IMR-90 (cell line): ENCODE data around the gene RAB1A. TPM values are rescaled to one million over a fixed set of nuclear protein-coding genes. Genes with fewer than 3 reads are reported as not detected.

Source experiments
- ATAC-seq: fragments of 200-7000 bp; cut with Tn5 transposase; 2 replicates; pipeline ENCODE4 v1.9.1; 2020; ENCODE audit warnings: low read depth, mild to moderate bottlenecking, moderate library complexity
- BruUV-seq: library from RNA; stranded (reverse); fragments of 400-500 nt; replicated peaks from 2 replicates; lab custom pipeline; 2021; lab: Mats Ljungman, UMichigan
- CTCF ChIA-PET: fragments of 300-600 bp; formaldehyde crosslinking; extraction: SDS; loops from one replicate; lab custom pipeline; 2021; ENCODE audit warnings: antibody characterized with exemption; lab: Yijun Ruan, JAX
- POLR2A ChIA-PET: fragments of 300-600 bp; sonication (Branson Sonifier 250); formaldehyde crosslinking; loops from one replicate; lab custom pipeline; 2022; ENCODE audit warnings: antibody characterized with exemption; ENCODE audit not compliant: unreplicated experiment; lab: Charles Lee
- DNase-seq: peaks from one replicate; pipeline ENCODE4 v3.0.0; 2013
- H2AFZ ChIP-seq: replicated peaks from 2 replicates; pipeline ENCODE3; 2013; ENCODE audit warnings: low read length, mild to moderate bottlenecking; ENCODE audit not compliant: poor library complexity
- H2AK5ac ChIP-seq: 2 replicates; pipeline ENCODE4 v1.6.1; 2013; ENCODE audit warnings: low read depth, low read length, inconsistent platforms
- H2AK9ac ChIP-seq: replicated peaks from 2 replicates; pipeline ENCODE3; 2013; ENCODE audit warnings: mild to moderate bottlenecking, low read depth, low read length, moderate library complexity; ENCODE audit not compliant: poor library complexity
- H2BK120ac ChIP-seq: 2 replicates; pipeline ENCODE4 v1.6.1; 2013; ENCODE audit warnings: low read depth, low read length, inconsistent platforms
- H2BK15ac ChIP-seq: 3 replicates; pipeline ENCODE4 v1.6.1; 2013; ENCODE audit warnings: low read depth, low read length, inconsistent platforms
- H2BK20ac ChIP-seq: 2 replicates; pipeline ENCODE4 v1.6.1; 2013; ENCODE audit warnings: low read depth, mild to moderate bottlenecking, inconsistent platforms, low read length, moderate library complexity
- H2BK5ac ChIP-seq: 2 replicates; pipeline ENCODE4 v1.6.1; 2013; ENCODE audit warnings: mild to moderate bottlenecking, low read depth, low read length, inconsistent platforms; ENCODE audit not compliant: poor library complexity, severe bottlenecking
- H3K14ac ChIP-seq: replicated peaks from 2 replicates; pipeline ENCODE4 v1.6.1; 2013; ENCODE audit warnings: low read depth, low read length, inconsistent platforms
- H3K18ac ChIP-seq: 2 replicates; pipeline ENCODE4 v1.6.1; 2013; ENCODE audit warnings: low read depth, low read length, control low read depth
- H3K23ac ChIP-seq: 2 replicates; pipeline ENCODE4 v1.6.1; 2013; ENCODE audit warnings: low read depth, low read length, inconsistent platforms
- H3K27ac ChIP-seq: 2 replicates; pipeline ENCODE4 v1.5.1; 2013; ENCODE audit warnings: mild to moderate bottlenecking, control low read depth, low read length; ENCODE audit not compliant: insufficient read depth
- H3K27me3 ChIP-seq: 2 replicates; pipeline ENCODE4 v1.6.1; 2013; ENCODE audit warnings: low read length; ENCODE audit not compliant: control insufficient read depth, insufficient read depth
- H3K36me3 ChIP-seq: 2 replicates; pipeline ENCODE4 v1.6.1; 2013; ENCODE audit warnings: low read length, mixed read lengths; ENCODE audit not compliant: control insufficient read depth, insufficient read depth
- H3K4ac ChIP-seq: 2 replicates; pipeline ENCODE4 v1.6.1; 2013; ENCODE audit warnings: low read depth, low read length, inconsistent platforms
- H3K4me1 ChIP-seq: 2 replicates; pipeline ENCODE4 v1.6.1; 2013; ENCODE audit warnings: low read length, mixed read lengths; ENCODE audit not compliant: control insufficient read depth, insufficient read depth
- H3K4me2 ChIP-seq: 2 replicates; pipeline ENCODE4 v1.6.1; 2013; ENCODE audit warnings: low read depth, mild to moderate bottlenecking, control low read depth, low read length, moderate library complexity
- H3K4me3 ChIP-seq: 2 replicates; pipeline ENCODE4 v1.5.1; 2013; ENCODE audit warnings: low read depth, mild to moderate bottlenecking, control low read depth, low read length, moderate library complexity; ENCODE audit not compliant: insufficient read depth
- H3K56ac ChIP-seq: 2 replicates; pipeline ENCODE4 v1.6.1; 2013; ENCODE audit warnings: low read length, inconsistent platforms; ENCODE audit not compliant: insufficient read depth; ENCODE audit errors: extremely low read depth
- H3K79me1 ChIP-seq, 2 experiments: 2 replicates each; pipeline ENCODE4 v1.6.1; 2013; ENCODE audit warnings: low read length in 2 of 2, inconsistent platforms in 1 of 2, low read depth in 1 of 2
- H3K9ac ChIP-seq: 2 replicates; pipeline ENCODE4 v1.6.1; 2013; ENCODE audit warnings: low read depth, low read length, control low read depth
- H3K9me1 ChIP-seq: 2 replicates; pipeline ENCODE4 v1.6.1; 2013; ENCODE audit warnings: low read length, inconsistent platforms; ENCODE audit not compliant: insufficient read depth
- H3K9me3 ChIP-seq: 2 replicates; pipeline ENCODE4 v1.6.1; 2013; ENCODE audit warnings: low read length; ENCODE audit not compliant: control insufficient read depth, insufficient read depth
- H4K20me1 ChIP-seq: 2 replicates; pipeline ENCODE4 v1.6.1; 2013; ENCODE audit warnings: low read length, inconsistent platforms; ENCODE audit not compliant: insufficient read depth
- H4K5ac ChIP-seq: 2 replicates; pipeline ENCODE4 v1.6.1; 2013; ENCODE audit warnings: mild to moderate bottlenecking, low read depth, low read length, control low read depth
- H4K8ac ChIP-seq, 2 experiments: 2 replicates each; pipeline ENCODE4 v1.6.1; 2013; ENCODE audit warnings: low read depth in 2 of 2, low read length in 2 of 2, control low read depth in 1 of 2, inconsistent platforms in 1 of 2
- H4K91ac ChIP-seq: 2 replicates; pipeline ENCODE4 v1.6.1; 2013; ENCODE audit warnings: low read depth, low read length, inconsistent platforms; ENCODE audit not compliant: insufficient read depth
- CEBPB ChIP-seq: IDR thresholded peaks from 2 replicates; pipeline ENCODE4 v1.6.1; 2012; ENCODE audit warnings: low read depth, low read length, improper control_type of control experiment
- POLR2A ChIP-seq: IDR thresholded peaks from 2 replicates; pipeline ENCODE4 v1.6.1; 2012; ENCODE audit warnings: mild to moderate bottlenecking, low read depth, low read length
- WGBS, 2 experiments: methylation state at CpG; one replicate each; pipeline versions ENCODE4 v1.1.5 to v1.1.7; 2013; ENCODE audit warnings: missing lambda C conversion rate in 2 of 2; ENCODE audit not compliant: insufficient read length in 1 of 2; ENCODE audit errors: extremely low coverage in 2 of 2; 5-methylcytosine and 5-hydroxymethylcytosine counted together
- dilution Hi-C: fragments of 300-500 bp; cut with HindIII; formaldehyde crosslinking; loops from one replicate; pipeline ENCODE4 v1.14.3; 2018; ENCODE audit warnings: low sequenced_read_pairs; ENCODE audit not compliant: unreplicated experiment
- in situ Hi-C: fragments of 300-500 bp; cut with MboI; formaldehyde crosslinking; loops from 3 replicates; pipeline ENCODE4 v1.14.3; 2019; ENCODE audit warnings: low sequenced_read_pairs, inconsistent platforms, mixed read lengths
- intact Hi-C: fragments of 100-400 bp; cut with micrococcal nuclease; formaldehyde crosslinking; loops from 2 replicates; pipeline ENCODE4 v1.10.0; 2022
- polyA plus RNA-seq, 3 experiments: library from polyadenylated mRNA; depleted of rRNA; stranded (reverse); fragments of >200 nt; gene quantifications; 2 replicates each; pipeline ENCODE4 v1.2.3, GENCODE V29; 2012; ENCODE audit warnings: low replicate concordance in 1 of 3
- total RNA-seq: library from RNA; depleted of rRNA; stranded (reverse); fragments of >200 nt; gene quantifications from 2 replicates; pipeline ENCODE4 v1.2.3, GENCODE V29; 2012

RAB1A gene
- total and polyA plus RNA-seq, 2 of the 4 experiments (the other 2 are of a cell fraction), result 114 to 169 TPM

DNA sequence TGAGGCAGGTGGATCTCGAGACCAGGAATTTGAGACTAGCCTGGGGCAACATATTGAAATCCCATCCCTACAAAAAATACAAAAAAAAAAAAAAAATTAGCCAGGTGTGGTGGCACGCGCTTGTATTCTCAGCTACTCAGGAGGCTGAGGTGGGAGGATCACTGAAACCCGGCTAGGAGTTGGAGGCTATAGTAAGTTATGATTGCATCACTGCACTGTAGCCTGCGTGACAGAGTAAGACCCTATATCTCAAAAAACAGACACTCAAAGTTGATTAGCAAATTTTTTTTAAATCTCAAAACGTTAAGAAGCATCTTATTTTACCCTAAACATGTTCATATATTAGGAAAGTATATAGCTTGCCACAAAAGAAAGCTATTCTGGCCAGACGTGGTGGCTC, 7.6 kb downstream of the RAB1A start:
- Histone ChIP-seq H3K9ac (no peak overlapping the region), H4K5ac (no peak overlapping the region), H3K4ac (no peak overlapping the region), H2BK5ac (no peak overlapping the region), H3K79me1 (peaks cover 0 to 32% of the 10 kb centered on the region in 2 experiments; a peak in 2 of 4 replicates), H3K23ac (no peak overlapping the region), H3K4me2 (no peak overlapping the region), H4K91ac (no peak overlapping the region), H4K8ac (no peak overlapping the region), H2BK120ac (no peak overlapping the region), H3K4me1 (peaks cover 8% of the 10 kb centered on the region), H3K9me1 (peaks cover 17% of the 10 kb centered on the region), H4K20me1 (peaks cover 100% of the 10 kb centered on the region), H3K36me3 (no peaks in the 10 kb centered on the region), H2BK15ac (no peak overlapping the region), H3K14ac (no peak overlapping the region), H3K56ac (no peak overlapping the region), H3K18ac (no peak overlapping the region), H2AFZ (no peak overlapping the region), H3K4me3 (no peak overlapping the region), H2AK9ac (no peak overlapping the region), H3K27ac (no peak overlapping the region), H2AK5ac (no peak overlapping the region), H3K9me3 (no peaks in the 10 kb centered on the region), H2BK20ac (no peak overlapping the region), H3K27me3 (no peaks in the 10 kb centered on the region)
- no peak for DNase-seq
- dilution Hi-C loops, result no loop called here
- in situ Hi-C loops, result no loop called here
- intact Hi-C loops, result no loop called here
- BruUV-seq, result no TSS peak
- no CpG with 5 or more reads among the region's 7 CpGs for WGBS, 2 experiments
- TF ChIP-seq CEBPB, result peak; percentile 24; the same call in 1 of the 2 replicates
- TF ChIP-seq POLR2A, result no peak
- CTCF ChIA-PET, result no interaction called here
- ATAC-seq, result no peak
- POLR2A ChIA-PET, result no interaction called here
